ES-I3 (cell line): ENCODE data around the gene SENP7.
"Not testable (repeated sequence)": the region's sequence is repeated elsewhere in the genome, so short reads cannot be mapped to it uniquely, and the experiment has no call there.

Experiments
- H3K36me3 ChIP-seq: 2 replicates; pipeline ENCODE4 v1.6.1; 2013; ENCODE audit warnings: mild to moderate bottlenecking, low read length, control low read depth, moderate library complexity; ENCODE audit not compliant: insufficient read depth
- H3K4me1 ChIP-seq: 2 replicates; pipeline ENCODE4 v1.6.1; 2013; ENCODE audit warnings: mild to moderate bottlenecking, control low read depth, low read length; ENCODE audit not compliant: insufficient read depth
- H3K9ac ChIP-seq: 2 replicates; pipeline ENCODE4 v1.6.1; 2013; ENCODE audit warnings: low read depth, mild to moderate bottlenecking, low read length, moderate library complexity
- H3K9me3 ChIP-seq: 2 replicates; pipeline ENCODE4 v1.6.1; 2013; ENCODE audit warnings: mild to moderate bottlenecking, low read length, moderate library complexity; ENCODE audit not compliant: control insufficient read depth, insufficient read depth

SENP7 gene

GRCh38 chr3:101454629-101455028 lies 58.4 kb downstream of the SENP7 start:
- H3K36me3 ChIP-seq = no peaks in the 10 kb centered on the region
- no peaks in the 10 kb centered on the region; the same call in 1 of the 2 replicates for H3K9me3 ChIP-seq
- no peak overlapping the region for H3K9ac ChIP-seq
- no peaks in the 10 kb centered on the region for H3K4me1 ChIP-seq

GRCh38 chr3:101453961-101454360 lies 59.1 kb downstream of the SENP7 start:
- Histone ChIP-seq H3K36me3 (no peaks in the 10 kb centered on the region), H3K9me3 (no peaks in the 10 kb centered on the region; the same call in 1 of the 2 replicates), H3K9ac (no peak overlapping the region), H3K4me1 (no peaks in the 10 kb centered on the region)

- H3K4me1 ChIP-seq, H3K9me3 ChIP-seq, H3K36me3 ChIP-seq, H3K9ac ChIP-seq: not testable (repeated sequence)
Measured at GRCh38 chr3:101438641-101439040, 74.4 kb downstream of the SENP7 start.

- Histone ChIP-seq H3K9ac (no peak overlapping the region), H3K36me3 (no peaks in the 10 kb centered on the region), H3K9me3 (peaks cover 4% of the 10 kb centered on the region; the same call in 1 of the 2 replicates), H3K4me1 (no peaks in the 10 kb centered on the region)
Measured at GRCh38 chr3:101433652-101434051, 79.4 kb downstream of the SENP7 start.

- Histone ChIP-seq H3K4me1 (no peaks in the 10 kb centered on the region), H3K36me3 (no peaks in the 10 kb centered on the region), H3K9me3 (peaks cover 4% of the 10 kb centered on the region; the same call in 1 of the 2 replicates), H3K9ac (no peak overlapping the region)
Measured at GRCh38 chr3:101423984-101424888, 88.8 kb downstream of the SENP7 start.

- Histone ChIP-seq H3K36me3 (no peaks in the 10 kb centered on the region), H3K9ac (no peak overlapping the region), H3K4me1 (no peaks in the 10 kb centered on the region), H3K9me3 (peaks cover 4% of the 10 kb centered on the region; the same call in 1 of the 2 replicates)
Measured at GRCh38 chr3:101418851-101419250, 94.2 kb downstream of the SENP7 start.

GRCh38 chr3:101414121-101414520 lies 98.9 kb downstream of the SENP7 start:
- Histone ChIP-seq H3K36me3 (no peaks in the 10 kb centered on the region), H3K9me3 (no peaks in the 10 kb centered on the region), H3K9ac (no peak overlapping the region), H3K4me1 (no peaks in the 10 kb centered on the region)

- H3K9me3 ChIP-seq = no peaks in the 10 kb centered on the region
- H3K36me3 ChIP-seq = no peaks in the 10 kb centered on the region
- no peaks in the 10 kb centered on the region for H3K4me1 ChIP-seq
- H3K9ac ChIP-seq = no peak overlapping the region
Measured at GRCh38 chr3:101413656-101414055, 99.4 kb downstream of the SENP7 start.

GRCh38 chr3:101391413-101391950 lies 121.5 kb downstream of the SENP7 start:
- Histone ChIP-seq H3K9me3 (peaks cover 2% of the 10 kb centered on the region; the same call in 1 of the 2 replicates), H3K36me3 (no peaks in the 10 kb centered on the region)

GRCh38 chr3:101388706-101389105 lies 124.3 kb downstream of the SENP7 start:
- Histone ChIP-seq H3K4me1 (no peaks in the 10 kb centered on the region), H3K36me3 (no peaks in the 10 kb centered on the region), H3K9me3 (peaks cover 2% of the 10 kb centered on the region; the same call in 1 of the 2 replicates), H3K9ac (no peak overlapping the region)

More at GRCh38 chr3:101391413-101391950, 121.5 kb downstream of the SENP7 start:
- H3K9ac ChIP-seq = no peak overlapping the region
- no peaks in the 10 kb centered on the region for H3K4me1 ChIP-seq

GRCh38 chr3:101387351-101387750 lies 125.7 kb downstream of the SENP7 start:
- Histone ChIP-seq H3K9me3 (no peaks in the 10 kb centered on the region), H3K36me3 (no peaks in the 10 kb centered on the region), H3K9ac (no peak overlapping the region), H3K4me1 (no peaks in the 10 kb centered on the region; the same call in 1 of the 2 replicates)

- H3K4me1 ChIP-seq = no peaks in the 10 kb centered on the region; the same call in 1 of the 2 replicates
- H3K36me3 ChIP-seq = no peaks in the 10 kb centered on the region
- no peaks in the 10 kb centered on the region for H3K9me3 ChIP-seq
- H3K9ac ChIP-seq = no peak overlapping the region
Measured at GRCh38 chr3:101384426-101384825, 128.6 kb downstream of the SENP7 start.

- no peak overlapping the region for H3K9ac ChIP-seq
- no peaks in the 10 kb centered on the region for H3K9me3 ChIP-seq
- H3K4me1 ChIP-seq = no peaks in the 10 kb centered on the region; the same call in 1 of the 2 replicates
- no peaks in the 10 kb centered on the region for H3K36me3 ChIP-seq
Measured at GRCh38 chr3:101383656-101384055, 129.4 kb downstream of the SENP7 start.

GRCh38 chr3:101383156-101383575 lies 129.8 kb downstream of the SENP7 start:
- Histone ChIP-seq H3K9me3 (no peaks in the 10 kb centered on the region), H3K9ac (no peak overlapping the region), H3K36me3 (no peaks in the 10 kb centered on the region), H3K4me1 (no peaks in the 10 kb centered on the region; the same call in 1 of the 2 replicates)

GRCh38 chr3:101381809-101382208 lies 131.2 kb downstream of the SENP7 start:
- Histone ChIP-seq H3K36me3 (no peaks in the 10 kb centered on the region), H3K4me1 (no peaks in the 10 kb centered on the region; the same call in 1 of the 2 replicates), H3K9me3 (no peaks in the 10 kb centered on the region), H3K9ac (no peak overlapping the region)
